RWPE2 (cell line): Measurements from ENCODE around the gene BABAM2.

Source experiments
- ATAC-seq: fragments of 200-7000 bp; cut with Tn5 transposase; 3 replicates; pipeline ENCODE4 v1.9.1; 2021; ENCODE audit warnings: low read depth
- DNase-seq: peaks from one replicate; pipeline ENCODE4 v3.0.0-alpha.2; 2020; ENCODE audit warnings: low spot score
- H3K27ac ChIP-seq: fragments of 450-650 bp; 2 replicates; pipeline ENCODE4 v1.5.1; 2017; ENCODE audit warnings: mild to moderate bottlenecking; ENCODE audit not compliant: poor library complexity, severe bottlenecking
- H3K27me3 ChIP-seq: fragments of 250-450 bp; sonication (Bioruptor Pico); 2 replicates; pipeline ENCODE4 v1.5.1; 2021; ENCODE audit warnings: mild to moderate bottlenecking, moderate library complexity; ENCODE audit not compliant: insufficient read depth, poor library complexity, severe bottlenecking
- H3K36me3 ChIP-seq: fragments of 250-450 bp; sonication (Bioruptor Pico); 2 replicates; pipeline ENCODE4 v1.5.1; 2020; ENCODE audit warnings: low read depth, mild to moderate bottlenecking, moderate library complexity
- H3K4me1 ChIP-seq: fragments of 250-450 bp; sonication (Bioruptor Pico); 2 replicates; pipeline ENCODE4 v1.5.1; 2021; ENCODE audit warnings: mild to moderate bottlenecking, moderate library complexity; ENCODE audit not compliant: insufficient read depth, poor library complexity, severe bottlenecking
- H3K4me3 ChIP-seq: fragments of 250-450 bp; sonication (Bioruptor Pico); 2 replicates; pipeline ENCODE4 v1.5.1; 2021; ENCODE audit warnings: mild to moderate bottlenecking, moderate library complexity; ENCODE audit not compliant: severe bottlenecking
- H3K9me3 ChIP-seq: fragments of 250-450 bp; sonication (Bioruptor Pico); 2 replicates; pipeline ENCODE4 v1.5.1; 2021; ENCODE audit warnings: mild to moderate bottlenecking, moderate library complexity; ENCODE audit not compliant: severe bottlenecking
- CTCF ChIP-seq: fragments of 450-650 bp; IDR thresholded peaks from one replicate; pipeline ENCODE4 v1.5.1; 2017; ENCODE audit warnings: mild to moderate bottlenecking, moderate library complexity; ENCODE audit not compliant: poor library complexity, severe bottlenecking

The BABAM2 gene

GRCh38 chr2:27960237-27960912, 69.8 kb downstream of the BABAM2 start:
- ATAC-seq (peak; percentile 51), DNase-seq (no peak)
- Histone ChIP-seq H3K4me3 (no peak overlapping the region), H3K9me3 (no peaks in the 10 kb centered on the region), H3K27ac (peak overlapping the region; percentile 87), H3K36me3 (no peaks in the 10 kb centered on the region), H3K27me3 (no peaks in the 10 kb centered on the region), H3K4me1 (peaks cover 61% of the 10 kb centered on the region)
- TF ChIP-seq CTCF, result no peak

- peak overlapping the region; percentile 87 for H3K27ac ChIP-seq
- no peak for TF ChIP-seq CTCF
- no peaks in the 10 kb centered on the region for H3K9me3 ChIP-seq
- H3K4me3 ChIP-seq, result no peak overlapping the region
- DNase-seq (no peak), ATAC-seq (peak; percentile 54; the same call in 2 of the 3 replicates)
- H3K4me1 ChIP-seq, result peaks cover 44% of the 10 kb centered on the region
- H3K27me3 ChIP-seq, result no peaks in the 10 kb centered on the region
- no peaks in the 10 kb centered on the region for H3K36me3 ChIP-seq
Measured at GRCh38 chr2:27962006-27962405, 71.5 kb downstream of the BABAM2 start.

GRCh38 chr2:27963472-27963871, 72.9 kb downstream of the BABAM2 start:
- H3K27me3 ChIP-seq, result no peaks in the 10 kb centered on the region
- no peak overlapping the region for H3K4me3 ChIP-seq
- H3K27ac ChIP-seq, result no peak overlapping the region
- DNase-seq (no peak), ATAC-seq (no peak)
- H3K9me3 ChIP-seq, result peaks cover 5% of the 10 kb centered on the region
- no peaks in the 10 kb centered on the region for H3K36me3 ChIP-seq
- H3K4me1 ChIP-seq, result peaks cover 36% of the 10 kb centered on the region
- no peak for TF ChIP-seq CTCF

GRCh38 chr2:27964067-27964466, 73.5 kb downstream of the BABAM2 start:
- ATAC-seq (no peak), DNase-seq (no peak)
- H3K36me3 ChIP-seq, result no peaks in the 10 kb centered on the region
- H3K27me3 ChIP-seq, result no peaks in the 10 kb centered on the region
- no peak overlapping the region for H3K4me3 ChIP-seq
- H3K4me1 ChIP-seq, result peaks cover 30% of the 10 kb centered on the region
- peaks cover 6% of the 10 kb centered on the region for H3K9me3 ChIP-seq
- no peak for TF ChIP-seq CTCF
- no peak overlapping the region for H3K27ac ChIP-seq

GRCh38 chr2:27965841-27966240, 75.3 kb downstream of the BABAM2 start:
- no peak for DNase-seq
- no peak for ATAC-seq
- Histone ChIP-seq H3K4me3 (no peak overlapping the region), H3K36me3 (no peaks in the 10 kb centered on the region), H3K4me1 (peaks cover 13% of the 10 kb centered on the region), H3K27me3 (no peaks in the 10 kb centered on the region), H3K27ac (no peak overlapping the region), H3K9me3 (peaks cover 6% of the 10 kb centered on the region)
- TF ChIP-seq CTCF, result no peak
